ENCODE results near the gene MASP1.
"Not testable (repeated sequence)": the region's sequence is repeated elsewhere in the genome, so short reads cannot be mapped to it uniquely, and the experiment has no call there.

The MASP1 gene

DNA sequence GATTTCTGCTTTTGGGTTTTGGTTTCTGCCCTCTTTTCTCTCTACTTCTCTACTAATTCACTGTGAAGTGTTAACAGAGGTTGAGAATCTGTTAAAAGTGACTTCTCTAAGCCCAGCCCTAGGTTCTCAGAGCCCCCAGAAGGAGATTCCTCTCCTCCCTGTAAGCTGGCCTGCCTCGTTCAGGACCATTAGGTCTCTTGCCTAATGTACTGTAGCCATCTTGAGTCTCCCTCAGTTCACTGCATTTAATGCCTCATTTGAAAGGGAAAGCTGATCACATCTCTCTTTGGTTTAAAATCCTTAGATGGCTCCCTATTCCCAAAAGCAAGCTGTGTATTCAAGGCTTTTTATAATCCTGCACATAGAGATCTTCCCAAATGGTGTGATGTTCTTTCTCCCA is 77.9 kb downstream of the MASP1 start:
- DNase-seq: no peak

DNA sequence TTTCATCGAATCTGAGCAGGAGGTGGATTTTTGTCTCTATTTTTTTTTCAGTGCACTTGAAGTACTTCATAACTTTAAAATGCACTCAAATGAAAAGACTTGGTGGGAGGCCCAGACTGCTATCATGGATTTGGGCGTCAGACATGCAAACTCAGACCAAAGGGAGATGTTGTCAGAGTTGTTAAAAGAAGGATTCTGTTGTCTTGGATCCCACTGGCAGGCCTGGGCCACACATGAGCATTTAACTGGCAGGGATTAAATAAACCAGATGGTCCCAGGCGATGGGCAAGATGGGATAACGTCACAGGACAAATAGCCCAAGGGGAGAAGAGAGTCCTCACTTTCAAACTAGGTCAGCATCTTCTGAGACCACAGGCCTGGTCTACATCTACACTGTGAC is 78.8 kb downstream of the MASP1 start:
- DNase-seq: no peak

DNA sequence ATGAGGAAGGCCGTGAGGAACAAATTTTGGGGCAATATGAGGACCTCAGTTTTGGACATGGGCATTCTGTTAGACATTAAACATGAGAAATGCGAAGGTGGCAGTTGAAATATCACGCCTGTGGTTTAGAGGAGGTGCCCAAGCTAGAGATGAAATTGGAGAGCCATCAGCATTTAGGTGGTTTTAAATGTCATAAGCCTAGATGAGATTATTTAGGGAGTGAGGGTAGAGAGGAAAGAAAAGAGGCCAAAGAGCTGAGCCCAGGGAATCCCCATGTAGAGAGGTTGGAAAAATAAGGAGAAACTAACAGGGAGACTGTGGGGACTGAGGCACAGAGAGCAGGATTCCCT is 79.4 kb downstream of the MASP1 start:
- DNase-seq: no peak

DNA sequence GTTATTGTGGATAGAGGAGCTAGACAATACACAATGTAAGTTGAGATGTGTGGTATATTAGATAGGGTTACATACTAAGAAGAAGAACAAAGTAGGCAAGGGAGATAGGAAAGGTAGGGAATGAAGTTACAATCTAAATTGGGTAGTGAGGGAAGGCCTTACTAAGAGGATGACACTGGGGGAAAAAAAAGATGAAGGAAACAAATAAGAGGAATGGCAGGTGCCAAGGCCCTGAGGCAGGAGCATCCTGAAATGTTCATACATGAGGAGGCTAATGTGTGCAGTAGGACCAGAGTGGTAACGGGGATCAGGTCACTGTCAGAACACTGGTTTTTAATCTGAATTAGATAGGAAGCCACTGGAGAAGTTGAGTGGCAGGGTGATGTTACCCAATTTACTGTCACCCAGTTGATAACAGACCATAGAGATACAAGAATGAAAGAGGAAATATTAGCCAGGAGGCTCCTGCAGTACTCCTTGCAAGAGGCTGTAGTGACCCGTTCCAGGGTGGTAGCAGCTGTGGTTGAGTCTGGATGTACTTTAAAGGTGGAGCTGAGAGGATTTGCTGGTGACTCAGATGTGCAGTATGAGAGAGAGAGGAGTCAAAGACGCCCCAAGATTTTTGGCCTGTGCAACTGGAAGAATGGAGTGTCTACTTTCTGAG is 79.9 kb downstream of the MASP1 start:
- DNase-seq: no peak

DNA sequence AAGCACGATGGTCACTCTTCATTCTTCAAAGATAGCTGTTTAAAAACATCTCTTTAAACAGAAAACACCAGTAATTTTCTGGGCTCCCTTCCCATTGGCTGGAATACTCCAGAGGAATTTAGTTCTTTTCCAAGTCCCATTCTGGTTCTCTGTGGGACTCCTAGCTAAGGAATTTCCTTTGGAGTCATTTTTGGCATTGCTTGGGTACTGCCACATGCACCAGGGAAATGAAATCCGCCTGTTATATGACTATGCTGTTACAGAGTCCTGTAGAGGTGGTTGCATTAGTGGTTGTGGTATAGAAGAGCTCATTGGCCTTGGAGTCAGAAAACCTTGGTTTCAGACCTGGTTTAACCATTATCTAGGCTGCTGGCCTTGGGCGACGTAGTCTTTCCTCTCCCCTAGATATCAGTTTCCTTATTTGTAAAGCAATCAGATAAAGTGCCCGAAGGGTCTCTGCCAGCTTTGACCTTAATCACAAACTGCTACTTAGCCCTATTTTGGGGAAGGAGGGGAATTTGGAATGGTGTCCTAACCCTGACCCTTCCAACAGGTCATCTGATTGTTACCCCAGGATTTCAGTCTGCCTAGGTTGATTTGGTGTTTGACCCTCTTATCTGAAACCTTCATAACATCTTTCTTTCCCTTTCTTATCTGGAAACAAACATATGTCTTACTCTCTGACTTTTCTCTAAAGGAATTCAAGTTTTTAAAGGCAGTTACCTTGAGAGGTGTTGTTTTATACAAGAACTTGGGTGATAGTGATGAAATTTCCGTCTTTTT is 80.8 kb downstream of the MASP1 start:
- DNase-seq: no peak

DNA sequence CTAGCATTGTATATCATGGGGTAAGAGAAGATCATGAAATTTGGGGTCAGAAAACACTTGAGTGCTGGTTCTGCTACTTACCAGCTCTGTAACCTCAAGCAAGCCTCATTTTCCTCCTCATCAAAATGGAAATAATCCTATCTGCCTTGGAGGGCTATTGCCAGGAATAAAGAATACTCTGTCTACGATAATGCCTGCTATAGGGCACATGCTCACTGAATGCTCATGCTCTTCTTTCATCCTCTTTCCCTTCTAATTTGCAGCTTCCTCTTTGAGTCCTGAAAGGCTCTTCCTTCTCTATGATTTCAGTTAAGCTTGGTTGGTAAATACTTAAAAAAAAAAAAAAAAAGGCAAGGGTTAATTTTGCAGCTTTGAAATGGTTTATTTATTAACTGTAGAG is 81.4 kb downstream of the MASP1 start:
- no peak for DNase-seq

DNA sequence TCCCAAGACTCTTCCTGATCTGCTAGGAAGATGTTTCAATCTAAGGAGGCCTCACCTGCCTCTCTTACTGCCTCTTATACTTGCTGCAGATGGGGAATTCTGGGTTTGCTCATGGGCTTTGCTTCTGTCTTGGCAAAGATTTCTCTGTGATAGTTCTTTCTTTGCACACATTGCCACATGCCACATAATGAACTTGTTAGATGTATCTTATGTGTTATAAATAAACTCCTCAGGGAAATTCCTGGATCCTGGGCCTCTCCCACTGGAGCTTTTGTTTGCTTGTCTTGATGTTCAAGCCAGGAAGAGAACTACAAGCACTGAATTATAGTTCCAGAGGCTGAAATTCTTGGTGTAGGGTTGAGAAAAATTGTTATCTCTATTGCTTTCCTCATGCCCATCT is 82.0 kb downstream of the MASP1 start:
- no peak for DNase-seq

DNA sequence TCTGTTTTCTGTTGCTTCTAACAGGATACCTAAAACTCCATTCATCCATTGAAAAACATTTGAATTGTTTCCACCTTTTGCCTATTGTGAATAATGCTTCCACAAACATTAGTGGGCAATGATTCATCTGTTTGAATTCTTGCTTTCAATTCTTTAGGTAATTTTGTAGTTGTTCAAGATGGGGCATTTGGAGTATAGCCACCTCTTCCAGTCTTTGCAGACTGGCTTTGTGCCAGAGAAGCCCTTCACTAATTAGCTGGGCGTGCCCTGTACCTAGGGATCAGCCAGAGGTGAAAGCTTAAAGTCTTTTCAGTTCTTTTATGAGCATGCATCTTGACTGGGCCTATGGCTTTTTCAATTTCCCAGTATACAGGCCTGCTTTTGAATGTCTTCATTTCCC is 83.4 kb downstream of the MASP1 start:
- DNase-seq: no peak

DNA sequence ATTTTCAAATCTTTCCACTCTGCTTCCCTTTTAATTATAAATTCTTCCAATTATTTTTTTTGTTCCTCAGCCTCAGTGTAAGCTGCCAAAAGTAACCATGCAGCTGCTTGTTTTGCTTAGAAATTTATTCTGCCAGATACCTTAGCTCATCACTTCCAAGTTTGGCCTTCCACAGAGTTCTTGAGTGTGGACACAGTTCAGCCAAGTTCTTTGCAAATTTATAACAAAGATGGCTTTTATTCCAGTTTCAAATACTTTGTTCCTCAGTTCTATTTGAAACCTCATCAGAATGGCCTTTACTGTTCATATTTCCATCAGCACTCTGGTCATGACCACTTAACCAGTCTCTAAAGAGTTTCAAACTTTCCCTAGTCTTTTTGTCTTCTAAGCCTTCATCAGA is 83.9 kb downstream of the MASP1 start:
- no peak for DNase-seq

DNA sequence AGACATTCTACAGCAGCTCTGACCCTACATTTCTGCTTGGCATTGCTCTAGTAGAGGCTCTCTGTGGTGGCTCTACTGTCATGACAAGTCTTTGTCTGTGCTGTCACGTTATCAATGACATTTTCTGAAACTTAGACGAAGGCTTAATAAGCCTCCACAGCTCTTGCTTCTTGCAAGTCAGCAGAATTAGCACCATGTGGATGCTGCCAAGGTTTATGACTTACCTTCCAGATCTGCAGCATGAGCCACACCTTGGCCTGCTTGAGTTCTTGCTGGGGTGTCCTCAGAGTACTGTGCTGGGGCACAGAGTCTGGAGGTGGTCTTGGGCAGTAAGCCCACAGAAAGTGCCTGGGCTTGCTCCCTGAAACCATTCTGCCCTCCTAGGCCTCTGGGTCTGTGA is 84.5 kb downstream of the MASP1 start:
- no peak for DNase-seq

DNA sequence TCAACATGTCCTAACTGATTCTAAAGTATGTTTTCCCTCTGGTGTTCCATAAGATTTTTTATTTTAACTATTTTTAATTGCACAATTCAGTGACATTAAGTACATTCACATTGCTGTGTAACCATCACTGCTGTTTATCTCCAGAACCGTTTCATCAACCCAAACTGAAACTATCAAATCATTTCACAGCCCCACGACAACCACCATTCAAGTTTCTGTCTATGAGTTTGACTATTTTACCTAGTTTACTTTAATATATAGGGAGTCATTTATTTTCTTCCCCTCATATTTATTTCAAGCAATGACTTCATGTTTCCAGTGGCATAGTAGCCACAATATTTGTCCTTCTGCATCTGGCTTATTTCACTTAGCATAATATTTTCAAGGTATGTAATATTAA is 85.9 kb downstream of the MASP1 start:
- no peak for DNase-seq

DNA sequence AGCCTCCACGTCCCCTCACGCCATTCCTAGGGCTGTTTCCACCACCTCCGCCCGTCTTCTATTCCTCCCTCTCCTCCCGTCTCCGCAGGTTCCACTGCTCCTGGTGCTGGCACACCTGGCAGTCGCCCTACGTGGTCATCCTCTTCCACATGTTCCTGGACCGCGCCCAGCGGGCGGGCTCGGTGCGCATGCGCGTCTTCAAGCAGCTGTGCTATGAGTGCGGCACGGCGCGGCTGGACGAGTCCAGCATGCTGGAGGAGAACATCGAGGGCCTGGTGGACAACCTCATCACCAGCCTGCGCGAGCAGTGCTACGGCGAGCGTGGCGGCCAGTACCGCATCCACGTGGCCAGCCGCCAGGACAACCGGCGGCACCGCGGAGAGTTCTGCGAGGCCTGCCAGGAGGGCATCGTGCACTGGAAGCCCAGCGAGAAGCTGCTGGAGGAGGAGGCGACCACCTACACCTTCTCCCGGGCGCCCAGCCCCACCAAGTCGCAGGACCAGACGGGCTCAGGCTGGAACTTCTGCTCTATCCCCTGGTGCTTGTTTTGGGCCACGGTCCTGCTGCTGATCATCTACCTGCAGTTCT is 92.0 kb downstream of the MASP1 start:
- not testable (repeated sequence) for DNase-seq

DNA sequence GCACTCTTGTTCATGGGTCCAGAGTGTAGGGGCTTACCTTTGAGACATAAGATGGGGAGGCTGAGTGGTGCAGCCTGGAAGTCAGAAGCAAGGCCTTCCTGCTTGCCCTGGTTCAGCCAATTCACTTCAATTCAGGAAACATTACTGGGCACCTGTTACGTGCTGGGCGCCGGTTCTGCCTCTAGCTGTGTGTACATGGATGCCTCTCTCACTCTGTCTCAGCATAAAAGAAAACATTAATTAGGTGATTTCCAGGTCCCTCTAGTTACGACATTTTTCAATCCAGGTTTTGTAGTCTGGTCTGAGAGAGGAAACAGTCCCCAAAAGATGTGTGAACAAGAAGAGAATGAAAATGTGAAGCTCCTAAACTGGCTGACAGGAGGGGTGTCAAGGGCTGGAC is 93.0 kb downstream of the MASP1 start:
- no peak for DNase-seq

DNA sequence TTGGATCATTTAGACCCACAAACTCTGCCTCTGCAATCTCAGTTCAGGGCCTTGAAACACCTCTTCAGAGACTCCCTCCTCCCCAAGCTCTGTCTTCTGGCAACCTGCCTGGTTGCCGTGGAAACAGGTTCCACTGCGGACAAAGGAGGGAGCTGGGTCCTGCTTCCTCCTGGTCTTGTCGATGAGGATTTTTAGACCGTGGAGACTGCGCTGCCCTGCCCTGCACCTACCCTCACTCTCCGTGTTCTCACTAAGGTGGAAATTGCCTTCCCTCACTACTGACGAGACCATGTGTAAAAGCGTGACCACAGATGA is 94.2 kb downstream of the MASP1 start, which contains the start of gene RTP1:
TSS of gene RTP1 (plus strand) at position 152 of the 315 bp plus-strand sequence. CDS start at position 182, 30 bp downstream.
- DNase-seq: no peak

DNA sequence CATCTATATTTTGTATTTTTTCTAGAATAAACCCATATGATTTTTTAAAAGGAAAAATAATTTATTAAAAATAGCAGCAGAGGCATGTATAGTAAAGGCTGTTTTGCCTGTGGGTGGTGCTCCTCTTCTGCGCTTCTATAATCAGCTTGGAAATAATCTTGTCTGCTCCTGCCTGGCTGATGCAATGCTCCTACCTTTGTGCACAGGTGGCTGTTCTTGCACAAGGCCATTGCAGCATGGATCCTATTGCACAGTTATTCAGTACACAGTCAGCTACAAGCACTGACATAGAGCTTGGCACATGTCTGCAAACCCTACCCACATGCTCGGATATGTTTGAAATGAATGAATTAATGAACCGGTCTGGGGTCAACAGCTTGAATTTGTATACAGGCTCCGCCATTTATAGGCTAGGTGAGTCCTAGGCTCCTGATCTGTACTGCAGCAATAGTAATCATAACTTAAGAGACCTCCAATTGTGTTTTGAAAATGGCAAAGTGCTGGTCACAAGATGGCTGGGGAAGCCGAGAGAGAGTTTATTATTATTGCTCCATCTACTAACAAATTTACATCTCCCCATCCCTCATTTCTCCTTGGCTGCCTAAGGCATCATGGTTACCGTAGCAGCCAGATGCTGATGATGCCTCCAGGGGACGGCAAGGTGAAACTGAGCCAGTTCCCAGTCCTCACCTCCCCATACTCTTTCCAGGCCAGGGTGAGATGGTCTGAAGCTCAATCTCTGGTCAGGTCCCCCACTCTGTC is 94.8 kb downstream of the MASP1 start:
- no peak for DNase-seq

DNA sequence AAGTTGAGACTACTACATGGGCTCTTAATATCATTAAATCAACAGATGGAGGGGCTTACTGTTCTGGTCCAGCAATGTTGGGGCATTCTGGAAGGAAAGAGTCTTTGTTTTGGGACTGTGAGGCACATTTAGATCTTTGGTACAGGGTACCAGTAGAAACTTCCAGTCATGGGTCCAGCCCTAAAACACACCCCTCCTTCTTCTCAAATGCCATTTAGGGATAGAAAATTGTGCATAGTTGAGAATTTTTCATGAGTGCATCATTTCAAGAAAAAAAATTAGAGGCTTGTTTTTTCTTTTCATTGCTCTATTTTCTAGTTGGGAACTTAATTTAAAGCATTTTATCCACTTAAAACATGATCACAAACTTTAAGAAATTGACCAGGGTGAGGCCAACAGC is 98.4 kb downstream of the MASP1 start:
- DNase-seq: no peak

DNA sequence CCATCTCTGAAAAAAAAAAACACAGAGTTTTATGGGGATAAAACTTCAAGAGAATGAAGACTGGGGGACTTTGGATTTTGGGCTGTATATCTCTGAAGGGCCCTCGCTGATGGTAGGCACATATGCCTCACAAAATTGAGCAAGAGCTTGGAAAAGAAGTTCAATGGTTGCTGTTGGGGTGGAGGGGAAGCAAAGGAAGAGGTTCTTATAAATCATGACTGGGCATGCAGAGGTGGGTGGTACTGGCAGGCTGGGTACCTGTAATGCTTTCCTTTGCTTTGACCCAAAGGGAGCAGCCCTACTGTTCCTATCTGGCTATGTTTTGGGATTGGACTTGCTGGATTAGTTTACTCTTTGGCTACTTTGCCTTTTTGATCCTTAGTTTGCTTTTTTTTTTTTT is 100.3 kb downstream of the MASP1 start:
- DNase-seq: no peak

DNA sequence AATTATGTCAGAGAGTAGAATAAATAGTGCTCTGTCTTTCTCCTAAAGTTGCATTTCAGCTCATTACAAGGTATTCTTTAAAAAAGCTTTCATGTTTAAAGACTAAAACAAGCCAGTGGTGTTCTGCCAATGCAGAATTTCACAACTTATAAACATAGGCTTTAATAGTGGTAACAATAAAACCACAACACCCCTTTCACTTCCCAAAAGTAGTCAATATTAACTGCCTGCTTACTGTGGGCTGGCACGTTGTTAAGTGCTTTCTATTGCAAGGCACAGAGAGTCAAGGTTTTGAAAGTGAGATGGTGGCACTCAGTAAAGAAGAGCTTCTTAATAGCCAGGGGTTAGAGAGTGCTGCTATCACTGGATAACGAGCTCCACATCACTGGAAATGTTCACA is 102.6 kb downstream of the MASP1 start:
- no peak for DNase-seq

DNA sequence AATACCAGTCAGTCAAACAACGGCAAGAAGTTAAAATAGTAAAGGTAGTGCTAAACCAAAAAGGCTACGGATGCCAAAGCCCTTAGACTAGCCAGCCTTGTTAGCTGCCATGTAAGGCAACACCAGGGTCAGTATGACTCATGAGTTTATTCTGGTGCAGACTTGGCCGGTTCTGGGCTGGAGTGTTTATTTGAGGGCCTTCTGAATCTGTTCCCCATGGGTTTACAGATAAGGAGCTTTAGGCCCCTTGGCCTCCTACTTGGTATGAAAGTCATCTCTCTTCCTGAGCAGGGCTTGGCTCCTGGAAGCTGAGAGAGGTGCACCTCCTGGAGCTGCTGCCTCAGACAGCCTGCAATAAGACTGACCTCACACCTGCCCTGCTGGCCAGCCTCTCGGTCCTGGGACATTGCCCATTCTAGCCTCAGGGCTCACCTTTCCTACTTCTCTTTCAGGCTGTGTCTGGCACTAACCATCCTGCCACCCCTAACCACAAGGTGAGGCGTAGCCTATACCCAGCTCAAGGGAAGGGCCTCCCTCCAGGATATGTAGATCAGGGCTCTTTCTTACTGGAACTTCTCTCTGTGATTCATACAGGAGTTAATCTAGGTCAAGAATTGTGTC is 104.6 kb downstream of the MASP1 start:
- DNase-seq: no peak

DNA sequence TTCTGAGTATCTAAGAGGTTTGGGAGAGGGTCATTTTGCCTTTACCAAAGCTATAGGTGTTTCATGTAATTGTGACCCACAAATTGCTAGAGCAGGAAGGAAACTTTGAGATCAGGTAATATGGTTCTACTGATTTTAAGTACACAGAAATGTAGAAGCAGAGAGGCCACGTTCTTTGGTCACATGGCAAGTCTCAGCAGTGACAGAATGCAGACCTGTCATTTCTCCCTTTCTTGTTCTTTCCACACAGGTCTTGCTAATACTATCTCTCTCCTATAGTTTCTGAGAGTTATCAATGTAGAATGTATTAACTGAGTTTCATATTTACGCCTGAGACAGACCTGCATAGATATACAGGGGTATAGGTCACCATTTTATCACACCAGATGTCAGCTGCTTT is 105.2 kb downstream of the MASP1 start:
- DNase-seq: no peak

DNA sequence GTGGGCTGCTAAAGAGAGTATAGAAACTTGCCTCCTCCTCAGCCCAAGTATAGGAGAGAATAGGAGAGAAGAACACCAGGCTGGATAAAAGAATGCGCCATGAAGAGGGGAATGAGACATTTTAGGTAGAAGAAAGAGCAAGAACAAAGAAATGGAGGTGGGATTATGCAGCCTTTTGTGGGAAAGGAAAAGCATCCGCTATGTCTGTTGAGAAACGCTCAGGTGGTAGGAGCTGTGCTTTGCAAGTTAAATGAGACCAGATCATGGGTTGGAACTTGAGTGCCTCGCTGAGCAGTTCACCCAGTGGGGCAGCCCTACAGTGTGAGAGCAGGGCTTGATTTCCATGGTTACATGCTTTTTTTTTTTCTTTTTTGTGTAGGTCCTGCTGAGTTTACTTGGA is 105.8 kb downstream of the MASP1 start:
- no peak for DNase-seq
